ENCODE results near the gene MLLT3. TPM values are rescaled to one million over a fixed set of nuclear protein-coding genes. Genes with fewer than 3 reads are reported as not detected.

Gene MLLT3
- total RNA-seq, 6 experiments from 2014 or later = 0.43 to 2.5 (median 1.2) TPM

- intact Hi-C loops (cut with DNase I) = no loop called here
- WGBS (ENCODE audit: insufficient coverage, low coverage, low lambda C conversion rate, missing lambda C conversion rate) = 42% methylated on average over 3 of the region's 3 CpGs
- no peak for ATAC-seq
Observed at GRCh38 chr9:20419533-20419932, 202.8 kb downstream of the MLLT3 start.

DNA sequence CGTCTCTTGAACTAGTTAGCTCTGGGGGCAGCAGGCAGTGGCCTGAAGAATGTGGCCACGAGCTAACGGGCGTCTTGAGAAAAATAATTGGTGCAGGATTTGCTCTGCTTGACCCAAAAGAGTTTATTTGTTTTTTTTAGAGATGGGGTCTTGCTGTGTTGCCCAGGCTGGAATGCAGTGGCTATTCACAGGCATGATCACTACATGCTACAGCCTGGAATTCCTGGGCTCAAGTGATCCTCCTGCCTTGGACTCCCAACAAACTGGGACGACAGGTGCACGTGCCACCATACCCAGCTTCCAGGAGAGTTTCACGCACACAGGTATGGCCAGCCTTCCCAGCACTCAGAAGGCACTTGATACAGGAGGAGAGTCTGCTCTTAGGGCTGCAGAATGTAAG is 203.8 kb downstream of the MLLT3 start:
- Histone ChIP-seq H3K36me3 (no peaks in the 10 kb centered on the region), H3K9me3 (no peaks in the 10 kb centered on the region), H3K4me1 (no peaks in the 10 kb centered on the region), H3K27ac (no peak overlapping the region), H3K27me3 (no peaks in the 10 kb centered on the region), H3K4me3 (no peak overlapping the region)
- ATAC-seq (no peak), DNase-seq (no peak)
- TF ChIP-seq CTCF (IDR thresholded peaks at IDR 0.05) (no peak), POLR2A (IDR thresholded peaks at IDR 0.05) (no peak)
- intact Hi-C loops (cut with DNase I) = no loop called here
- WGBS (ENCODE audit: insufficient coverage, low coverage, low lambda C conversion rate, missing lambda C conversion rate) = 90% methylated on average over 5 of the region's 7 CpGs

More at GRCh38 chr9:20419533-20419932, 202.8 kb downstream of the MLLT3 start:
- H3K9me3 ChIP-seq = no peaks in the 10 kb centered on the region
- H3K27ac ChIP-seq = no peak overlapping the region
- H3K4me3 ChIP-seq = no peak overlapping the region
- DNase-seq = no peak
- TF ChIP-seq POLR2A (IDR thresholded peaks at IDR 0.05) (no peak), CTCF (IDR thresholded peaks at IDR 0.05) (no peak)
- no peaks in the 10 kb centered on the region for H3K36me3 ChIP-seq
- no peaks in the 10 kb centered on the region for H3K4me1 ChIP-seq
- H3K27me3 ChIP-seq = no peaks in the 10 kb centered on the region

- DNase-seq (no peak), ATAC-seq (no peak)
- Histone ChIP-seq H3K9me3 (no peaks in the 10 kb centered on the region), H3K27ac (no peak overlapping the region), H3K4me3 (no peak overlapping the region), H3K36me3 (no peaks in the 10 kb centered on the region), H3K4me1 (no peaks in the 10 kb centered on the region), H3K27me3 (no peaks in the 10 kb centered on the region)
- intact Hi-C loops (cut with DNase I) = no loop called here
- 68% methylated on average over 5 of the region's 5 CpGs for WGBS (ENCODE audit: insufficient coverage, low coverage, low lambda C conversion rate, missing lambda C conversion rate)
- no peak for TF ChIP-seq CTCF (IDR thresholded peaks at IDR 0.05)
- TF ChIP-seq POLR2A (IDR thresholded peaks at IDR 0.05) = no peak
Observed at GRCh38 chr9:20417373-20418080, 204.8 kb downstream of the MLLT3 start.

DNA sequence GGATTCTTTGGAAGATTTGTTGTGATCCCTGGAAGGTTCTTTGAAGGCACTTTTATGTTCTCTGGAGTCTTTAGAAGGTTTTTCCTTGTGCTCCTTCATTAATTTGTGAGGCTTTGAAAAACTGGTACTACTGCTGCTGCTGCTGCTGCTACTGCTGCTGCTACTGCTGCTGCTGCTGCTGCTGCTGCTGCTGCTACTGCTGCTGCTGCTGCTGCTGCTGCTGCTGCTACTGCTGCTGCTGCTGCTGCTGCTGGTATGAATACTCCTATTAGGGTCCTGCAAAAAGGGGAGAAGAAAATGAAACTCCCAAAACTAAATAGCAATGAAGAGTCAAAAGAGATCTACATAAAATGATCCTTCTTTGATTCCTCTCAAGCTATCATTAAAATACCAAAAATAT is 208.1 kb downstream of the MLLT3 start:
- Histone ChIP-seq H3K4me3 (no peak overlapping the region), H3K9me3 (no peaks in the 10 kb centered on the region), H3K4me1 (no peaks in the 10 kb centered on the region), H3K27ac (no peak overlapping the region), H3K36me3 (no peaks in the 10 kb centered on the region), H3K27me3 (no peaks in the 10 kb centered on the region)
- TF ChIP-seq POLR2A (IDR thresholded peaks at IDR 0.05) (no peak), CTCF (IDR thresholded peaks at IDR 0.05) (no peak)
- no peak for ATAC-seq
- intact Hi-C loops (cut with DNase I) = no loop called here
- no peak for DNase-seq

Measured in right lobe of liver (tissue), 6 donors.